ENCODE measurements around the gene SMC1B.

GRCh38 chr22:45456811-45457210 lies 43.4 kb upstream of the SMC1B start:
- TF ChIP-seq CTCF (IDR thresholded peaks at IDR 0.05; ENCODE audit: low read depth, low read length, missing input control) (no peak), YY1 (IDR thresholded peaks at IDR 0.05) (no peak)
